HepG2 (cell line): ENCODE data around the gene ILDR1. TPM values are rescaled to one million over a fixed set of nuclear protein-coding genes. Genes with fewer than 3 reads are reported as not detected.

Source experiments
- ATAC-seq: fragments of 200-7000 bp; cut with Tn5 transposase; 3 replicates; pipeline ENCODE4 v1.9.1; 2020; ENCODE audit warnings: mild to moderate bottlenecking, moderate library complexity
- BruUV-seq: library from RNA; stranded (reverse); fragments of 400-500 nt; replicated peaks from 2 replicates; lab custom pipeline; 2021; lab: Mats Ljungman, UMichigan
- CTCF ChIA-PET: fragments of 300-600 bp; formaldehyde crosslinking; extraction: SDS; loops from one replicate; lab custom pipeline; 2021; ENCODE audit warnings: low total read pairs, inconsistent platforms, low intra/inter-chr PET ratio; lab: Yijun Ruan, JAX
- POLR2A ChIA-PET: fragments of 350-600 bp; sonication (Branson Sonifier 250); formaldehyde crosslinking; loops from one replicate; lab custom pipeline; 2020; ENCODE audit warnings: antibody characterized with exemption, inconsistent platforms; lab: Yijun Ruan, JAX
- DNase-seq: peaks from one replicate; pipeline ENCODE4 v3.0.0-alpha.2; 2015; ENCODE audit warnings: low spot score
- FAIRE-seq: peaks from 3 replicates; lab custom pipeline; 2011; peaks lifted over from hg19 to GRCh38; lab: Jason Lieb, UNC
- H2AFZ ChIP-seq: one replicate; pipeline ENCODE4 v1.6.1; 2011; ENCODE audit warnings: low read length, inconsistent platforms
- H3K27ac ChIP-seq: fragments of 300-600 bp; 3 replicates; pipeline ENCODE4 v1.8.0; 2011; ENCODE audit warnings: mixed run types, mild to moderate bottlenecking, mixed read lengths, low read length, inconsistent platforms; ENCODE audit not compliant: insufficient read depth; ENCODE audit errors: extremely low read length
- H3K27me3 ChIP-seq, 2 experiments: fragments of 200-600 bp in 1 of 2; 2 replicates in 1 of 2; 3 replicates in 1 of 2; pipeline versions ENCODE4 v1.6.0 to v1.8.0; 2011; ENCODE audit warnings: low read length in 2 of 2, mild to moderate bottlenecking in 2 of 2, moderate library complexity in 2 of 2, inconsistent platforms in 1 of 2; ENCODE audit not compliant: insufficient read depth in 2 of 2, control insufficient read depth in 1 of 2
- H3K36me3 ChIP-seq, 2 experiments: fragments of 200-600 bp in 1 of 2; replicated peaks in 1 of 2; 2 replicates in 1 of 2; 3 replicates in 1 of 2; pipeline versions ENCODE4 v1.5.1 to v1.8.0; 2011; ENCODE audit warnings: low read length in 2 of 2, inconsistent platforms in 1 of 2; ENCODE audit not compliant: insufficient read depth in 2 of 2, control insufficient read depth in 1 of 2
- H3K4me1 ChIP-seq: 2 replicates; pipeline ENCODE4 v1.5.1; 2012; ENCODE audit warnings: low read length, inconsistent platforms; ENCODE audit not compliant: insufficient read depth
- H3K4me2 ChIP-seq: 2 replicates; pipeline ENCODE4 v1.6.0; 2011; ENCODE audit warnings: low read depth, low read length, inconsistent platforms
- H3K4me3 ChIP-seq, 3 experiments: fragments of 200-600 bp in 1 of 3; sonication (generic), shearing (Covaris generic) in 1 of 3; replicated peaks in 1 of 3; 2 replicates each; pipeline ENCODE4 v1.5.1; 2011 to 2016; ENCODE audit warnings: low read length in 3 of 3, inconsistent platforms in 2 of 3, low read depth in 2 of 3, mild to moderate bottlenecking in 2 of 3, control low read depth in 1 of 3, mixed read lengths in 1 of 3; ENCODE audit not compliant: insufficient read depth in 1 of 3
- H3K79me2 ChIP-seq: one replicate; pipeline ENCODE4 v1.6.1; 2011; ENCODE audit warnings: low read length, inconsistent platforms; ENCODE audit not compliant: insufficient read depth
- H3K9ac ChIP-seq: 2 replicates; pipeline ENCODE4 v1.6.0; 2011; ENCODE audit warnings: mild to moderate bottlenecking, low read depth, low read length, inconsistent platforms; ENCODE audit not compliant: insufficient read depth
- H3K9me3 ChIP-seq: 2 replicates; pipeline ENCODE4 v1.5.1; 2012; ENCODE audit warnings: mild to moderate bottlenecking, low read length
- H4K20me1 ChIP-seq: 2 replicates; pipeline ENCODE4 v1.6.0; 2011; ENCODE audit warnings: inconsistent platforms, mild to moderate bottlenecking, low read length, moderate library complexity; ENCODE audit not compliant: insufficient read depth
- DPF2 ChIP-seq: sonication (generic); formaldehyde crosslinking; IDR thresholded peaks from 2 replicates; pipeline ENCODE4 v1.4.0; 2020; ENCODE audit warnings: mild to moderate bottlenecking, low read depth, missing genetic modification reagents, borderline replicate concordance
- NFE2L2 ChIP-seq: fragments of 150-350 bp; IDR thresholded peaks from 2 replicates; pipeline ENCODE4 v1.6.1; 2014; ENCODE audit warnings: low read length
- PAX8 ChIP-seq: sonication (generic); formaldehyde crosslinking; IDR thresholded peaks from 2 replicates; pipeline ENCODE4 v1.8.0; 2022; ENCODE audit warnings: mild to moderate bottlenecking, missing genetic modification reagents, borderline replicate concordance
- PRMT3 ChIP-seq: sonication (generic); formaldehyde crosslinking; IDR thresholded peaks from 2 replicates; pipeline ENCODE4 v1.8.1; 2022; ENCODE audit warnings: low read depth, mild to moderate bottlenecking, moderate library complexity, missing genetic modification reagents, borderline replicate concordance
- SMARCC2 ChIP-seq: fragments of 450-650 bp; IDR thresholded peaks from 2 replicates; pipeline ENCODE4 v1.6.1; 2017; ENCODE audit warnings: antibody characterized with exemption, mild to moderate bottlenecking
- TP53 ChIP-seq: sonication (generic); formaldehyde crosslinking; conservative IDR thresholded peaks from 2 replicates; pipeline ENCODE4 v1.4.0; 2020; ENCODE audit warnings: missing genetic modification reagents
- ZBTB3 ChIP-seq: sonication (generic); formaldehyde crosslinking; IDR thresholded peaks from 2 replicates; pipeline ENCODE4 v1.4.0; 2020; ENCODE audit warnings: low read depth, mild to moderate bottlenecking, moderate library complexity, missing genetic modification reagents, borderline replicate concordance
- ZBTB7B ChIP-seq: sonication (generic); formaldehyde crosslinking; IDR thresholded peaks from 2 replicates; pipeline ENCODE4 v1.4.0; 2020; ENCODE audit warnings: missing genetic modification reagents
- ZNF280D ChIP-seq: sonication (generic); formaldehyde crosslinking; IDR thresholded peaks from 2 replicates; pipeline ENCODE4 v1.5.1; 2020; ENCODE audit warnings: mild to moderate bottlenecking, missing genetic modification reagents
- ZNF430 ChIP-seq: sonication (generic); formaldehyde crosslinking; IDR thresholded peaks from 2 replicates; pipeline ENCODE4 v1.9.0; 2021; ENCODE audit warnings: mild to moderate bottlenecking, missing genetic modification reagents
- ZNF75D ChIP-seq: sonication (generic); formaldehyde crosslinking; IDR thresholded peaks from 2 replicates; pipeline ENCODE4 v1.8.1; 2023; ENCODE audit warnings: missing genetic modification reagents, mild to moderate bottlenecking, borderline replicate concordance
- ZNF781 ChIP-seq: sonication (generic); formaldehyde crosslinking; IDR thresholded peaks from 2 replicates; pipeline ENCODE4 v1.5.1; 2020; ENCODE audit warnings: borderline replicate concordance, mild to moderate bottlenecking, missing genetic modification reagents; ENCODE audit errors: not compliant biosample characterization
- ZNF792 ChIP-seq: IDR thresholded peaks from 2 replicates; pipeline ENCODE4 v1.6.1; 2016
- ZNF878 ChIP-seq: sonication (generic); formaldehyde crosslinking; IDR thresholded peaks from 2 replicates; pipeline ENCODE4 v1.8.1; 2023; ENCODE audit warnings: mild to moderate bottlenecking, missing genetic modification reagents, moderate library complexity
- ZNF883 ChIP-seq: sonication (generic); formaldehyde crosslinking; IDR thresholded peaks from 2 replicates; pipeline ENCODE4 v1.5.1; 2020; ENCODE audit warnings: mild to moderate bottlenecking, missing genetic modification reagents; ENCODE audit errors: not compliant biosample characterization
- WGBS: methylation state at CpG from one replicate; pipeline ENCODE4 v1.1.6; 2017; ENCODE audit warnings: low lambda C conversion rate; 5-methylcytosine and 5-hydroxymethylcytosine counted together
- in situ Hi-C: cut with HindIII; loops from 2 replicates; pipeline ENCODE4 v1.10.0; 2017; ENCODE audit warnings: low pct_unique_long_range_greater_than_20kb; ENCODE audit not compliant: extremely low pct_ligation_motif_present
- intact Hi-C: fragments of 100-400 bp; cut with micrococcal nuclease; formaldehyde crosslinking; loops from one replicate; pipeline ENCODE4 v1.10.0; 2022; ENCODE audit not compliant: unreplicated experiment
- polyA plus RNA-seq, 8 experiments: library from polyadenylated mRNA; depleted of rRNA in 3 of 8; stranded (reverse) in 7 of 8; unstranded in 1 of 8; fragments of >200 nt; fragmentation: Illumina TruSeq in 4 of 8; extraction: Trizol in 4 of 8; gene quantifications; 2 replicates each; pipeline versions ENCODE4 v1.2.1 to v1.2.3, GENCODE V29; 2011 to 2016; ENCODE audit warnings: low read depth in 4 of 8, missing spikeins in 1 of 8, mixed read lengths in 1 of 8; ENCODE audit not compliant: insufficient read depth in 1 of 8
- total RNA-seq, 5 experiments: library from RNA; depleted of rRNA; stranded (reverse); fragments of >200 nt; fragmentation: Illumina TruSeq; extraction: Trizol; gene quantifications; 2 replicates each; pipeline ENCODE4 v1.2.3, GENCODE V29; 2016; ENCODE audit warnings: low read depth in 1 of 5
- TF ChIP-seq, protein P1 (sequence below): sonication (generic); formaldehyde crosslinking; IDR thresholded peaks from 2 replicates; pipeline ENCODE4 v1.4.0; 2020; ENCODE audit warnings: missing genetic modification reagents

ILDR1 gene
- total and polyA plus RNA-seq, 2 of the 13 experiments (the other 11 are each of a cell fraction or from before 2014, with no cell fraction given) = not detected

- TF ChIP-seq TP53 (CRISPR knock-in tag) = no peak
Measured at GRCh38 chr3:121970047-121970446, 52.0 kb downstream of the ILDR1 start (continued).

- intact Hi-C loops = no loop called here
- Histone ChIP-seq H4K20me1 (no peaks in the 10 kb centered on the region), H3K27ac (no peak overlapping the region), H2AFZ (no peak overlapping the region), H3K4me3 (no peak overlapping the region), H3K27me3 (no peaks in the 10 kb centered on the region), H3K36me3 (no peaks in the 10 kb centered on the region), H3K79me2 (no peaks in the 10 kb centered on the region), H3K9ac (no peak overlapping the region), H3K9me3 (peaks cover 2% of the 10 kb centered on the region; the same call in 1 of the 2 replicates), H3K4me1 (no peaks in the 10 kb centered on the region), H3K4me2 (no peak overlapping the region)
- ChIA-PET CTCF (no interaction called here), POLR2A (no interaction called here)
- DNase-seq = no peak
- in situ Hi-C loops = no loop called here
- no peak for FAIRE-seq
- no peak for ATAC-seq
- no TSS peak for BruUV-seq
- 0% methylated on average over 2 of the region's 2 CpGs for whole genome bisulfite sequencing
- TF ChIP-seq ZNF878 (CRISPR knock-in tag) (no peak), ZBTB3 (CRISPR knock-in tag) (no peak), SMARCC2 (no peak), PRMT3 (CRISPR knock-in tag) (no peak), ZNF75D (CRISPR knock-in tag) (no peak), ZNF280D (CRISPR knock-in tag) (no peak), ZNF781 (CRISPR knock-in tag) (no peak), DPF2 (CRISPR knock-in tag) (no peak), ZNF430 (CRISPR knock-in tag) (no peak), ZBTB7B (CRISPR knock-in tag) (no peak), ZNF792 (CRISPR knock-in tag) (no peak), PAX8 (CRISPR knock-in tag) (no peak), NFE2L2 (no peak), ZNF883 (CRISPR knock-in tag) (no peak)
- TF ChIP-seq, protein P1, sequence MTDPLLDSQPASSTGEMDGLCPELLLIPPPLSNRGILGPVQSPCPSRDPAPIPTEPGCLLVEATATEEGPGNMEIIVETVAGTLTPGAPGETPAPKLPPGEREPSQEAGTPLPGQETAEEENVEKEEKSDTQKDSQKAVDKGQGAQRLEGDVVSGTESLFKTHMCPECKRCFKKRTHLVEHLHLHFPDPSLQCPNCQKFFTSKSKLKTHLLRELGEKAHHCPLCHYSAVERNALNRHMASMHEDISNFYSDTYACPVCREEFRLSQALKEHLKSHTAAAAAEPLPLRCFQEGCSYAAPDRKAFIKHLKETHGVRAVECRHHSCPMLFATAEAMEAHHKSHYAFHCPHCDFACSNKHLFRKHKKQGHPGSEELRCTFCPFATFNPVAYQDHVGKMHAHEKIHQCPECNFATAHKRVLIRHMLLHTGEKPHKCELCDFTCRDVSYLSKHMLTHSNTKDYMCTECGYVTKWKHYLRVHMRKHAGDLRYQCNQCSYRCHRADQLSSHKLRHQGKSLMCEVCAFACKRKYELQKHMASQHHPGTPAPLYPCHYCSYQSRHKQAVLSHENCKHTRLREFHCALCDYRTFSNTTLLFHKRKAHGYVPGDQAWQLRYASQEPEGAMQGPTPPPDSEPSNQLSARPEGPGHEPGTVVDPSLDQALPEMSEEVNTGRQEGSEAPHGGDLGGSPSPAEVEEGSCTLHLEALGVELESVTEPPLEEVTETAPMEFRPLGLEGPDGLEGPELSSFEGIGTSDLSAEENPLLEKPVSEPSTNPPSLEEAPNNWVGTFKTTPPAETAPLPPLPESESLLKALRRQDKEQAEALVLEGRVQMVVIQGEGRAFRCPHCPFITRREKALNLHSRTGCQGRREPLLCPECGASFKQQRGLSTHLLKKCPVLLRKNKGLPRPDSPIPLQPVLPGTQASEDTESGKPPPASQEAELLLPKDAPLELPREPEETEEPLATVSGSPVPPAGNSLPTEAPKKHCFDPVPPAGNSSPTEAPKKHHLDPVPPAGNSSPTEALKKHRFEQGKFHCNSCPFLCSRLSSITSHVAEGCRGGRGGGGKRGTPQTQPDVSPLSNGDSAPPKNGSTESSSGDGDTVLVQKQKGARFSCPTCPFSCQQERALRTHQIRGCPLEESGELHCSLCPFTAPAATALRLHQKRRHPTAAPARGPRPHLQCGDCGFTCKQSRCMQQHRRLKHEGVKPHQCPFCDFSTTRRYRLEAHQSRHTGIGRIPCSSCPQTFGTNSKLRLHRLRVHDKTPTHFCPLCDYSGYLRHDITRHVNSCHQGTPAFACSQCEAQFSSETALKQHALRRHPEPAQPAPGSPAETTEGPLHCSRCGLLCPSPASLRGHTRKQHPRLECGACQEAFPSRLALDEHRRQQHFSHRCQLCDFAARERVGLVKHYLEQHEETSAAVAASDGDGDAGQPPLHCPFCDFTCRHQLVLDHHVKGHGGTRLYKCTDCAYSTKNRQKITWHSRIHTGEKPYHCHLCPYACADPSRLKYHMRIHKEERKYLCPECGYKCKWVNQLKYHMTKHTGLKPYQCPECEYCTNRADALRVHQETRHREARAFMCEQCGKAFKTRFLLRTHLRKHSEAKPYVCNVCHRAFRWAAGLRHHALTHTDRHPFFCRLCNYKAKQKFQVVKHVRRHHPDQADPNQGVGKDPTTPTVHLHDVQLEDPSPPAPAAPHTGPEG (CRISPR knock-in tag) = no peak
Measured at GRCh38 chr3:121969631-121970030, 52.4 kb downstream of the ILDR1 start.
